ENCODE results near the gene SOBP.
"Not testable (repeated sequence)": the region's sequence is repeated elsewhere in the genome, so short reads cannot be mapped to it uniquely, and the experiment has no call there.

The SOBP gene

DNA sequence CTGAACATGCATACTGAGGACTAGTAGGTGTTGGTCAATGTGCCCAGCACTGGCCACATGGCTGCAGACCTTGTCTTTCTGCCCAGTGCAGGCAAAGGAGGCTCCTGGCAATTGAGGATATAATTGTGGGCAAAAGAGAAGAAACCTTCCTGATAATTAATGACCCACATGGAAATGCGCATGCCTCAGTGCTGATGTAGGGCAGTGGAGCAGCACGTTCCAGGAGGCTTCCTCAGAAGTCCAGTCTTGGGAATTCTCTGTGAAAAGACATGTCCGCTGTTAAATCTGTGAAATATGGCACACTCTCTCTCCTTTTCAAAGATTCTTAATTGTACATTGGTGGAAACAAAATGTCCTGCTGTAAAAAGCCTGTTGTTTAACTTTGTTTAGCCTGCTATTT, 34.7 kb downstream of the SOBP start:
- no peak for DNase-seq

DNA sequence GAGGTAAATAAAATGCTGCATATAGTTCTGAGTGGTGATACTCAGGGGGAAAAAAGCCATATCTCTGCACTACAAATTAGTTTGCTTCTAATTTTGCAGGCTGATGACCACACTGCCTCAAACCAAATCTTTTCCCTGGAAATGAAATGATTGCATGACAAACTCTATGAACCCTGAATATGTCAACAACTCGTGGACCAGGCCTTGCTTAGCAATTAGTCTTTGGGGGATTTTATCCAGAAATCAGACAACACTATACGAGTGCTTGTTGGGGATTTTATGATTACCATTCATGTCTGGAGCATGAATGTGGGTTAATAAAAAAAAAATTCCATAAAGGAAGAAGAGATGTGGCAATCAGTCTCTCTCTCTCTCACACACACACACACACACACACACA, 42.0 kb downstream of the SOBP start:
- no peak for DNase-seq

DNA sequence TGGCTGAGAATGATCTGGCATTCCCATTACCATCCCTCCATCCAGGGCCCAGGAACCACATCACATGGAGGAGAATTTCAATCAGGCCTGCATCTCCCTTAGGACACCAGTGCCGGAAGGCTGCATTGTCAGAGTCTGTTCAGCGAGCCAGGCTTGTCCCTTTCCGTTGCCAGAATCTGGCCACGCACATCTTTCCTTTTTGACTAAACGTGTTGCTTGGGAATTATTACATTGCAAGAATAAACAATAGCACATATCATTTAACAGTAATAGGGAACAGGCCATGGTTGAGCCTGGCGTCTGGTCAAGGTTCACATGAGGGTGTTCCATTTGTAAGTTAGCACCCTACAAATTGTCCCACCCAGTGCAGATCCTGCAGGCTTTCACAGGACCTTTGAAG, 42.8 kb downstream of the SOBP start:
- no peak for DNase-seq

DNA sequence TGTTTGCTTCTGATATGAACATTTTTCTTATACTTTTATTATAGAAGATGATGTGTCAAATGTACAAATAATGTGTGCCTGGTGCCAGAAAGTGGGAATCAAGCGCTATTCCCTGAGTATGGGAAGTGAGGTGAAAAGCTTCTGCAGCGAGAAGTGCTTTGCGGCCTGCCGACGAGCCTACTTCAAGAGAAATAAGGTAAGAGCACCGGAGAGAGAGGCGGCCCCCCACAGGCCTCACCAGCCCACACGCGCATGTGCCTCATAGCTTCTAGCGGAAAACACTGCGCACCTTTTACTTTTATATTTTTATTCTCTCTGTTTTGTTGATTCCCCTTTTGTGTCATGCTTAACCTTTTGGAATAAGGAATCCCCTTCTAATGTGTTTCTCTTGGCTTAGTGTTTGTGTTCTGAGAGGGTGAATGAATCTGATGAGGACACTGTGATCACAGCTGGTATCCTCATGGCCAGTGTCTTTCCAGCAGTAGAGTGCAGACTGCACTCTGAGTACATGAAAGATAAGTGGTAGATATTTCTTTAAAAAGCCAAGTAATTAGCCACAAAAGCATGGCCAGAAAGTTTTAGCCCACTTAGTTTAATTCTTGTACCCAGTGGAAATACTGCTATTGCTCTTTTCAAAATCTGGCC, 43.6 kb downstream of the SOBP start:
- no peak for DNase-seq

DNA sequence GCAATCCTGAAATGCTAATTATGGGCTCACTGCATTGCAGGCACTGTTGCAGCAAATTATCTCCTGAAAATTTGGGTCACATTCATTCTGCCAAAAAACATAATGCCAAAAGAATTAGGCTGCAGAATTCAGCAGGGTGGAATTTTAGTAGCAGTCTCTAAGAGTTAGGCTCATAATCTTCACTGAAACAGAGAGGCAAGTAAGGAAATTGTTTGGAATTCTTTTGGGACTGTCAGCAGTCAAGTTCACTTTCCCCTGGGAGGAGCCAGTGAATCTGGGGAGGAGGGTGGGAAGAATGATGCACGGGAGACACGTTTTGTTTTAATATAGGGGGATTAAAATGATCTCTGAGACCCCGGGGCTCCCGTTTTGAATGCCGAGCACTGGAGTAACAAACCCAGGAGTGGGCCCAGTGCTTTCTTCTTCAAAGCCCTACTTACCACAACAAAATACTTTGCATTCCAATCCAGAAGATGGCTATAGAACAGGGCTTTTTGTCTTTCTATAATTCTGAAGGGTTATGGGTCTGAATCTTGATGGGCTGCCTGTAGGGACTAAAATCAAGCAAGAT, 44.7 kb downstream of the SOBP start:
- peak; percentile 60 for DNase-seq

DNA sequence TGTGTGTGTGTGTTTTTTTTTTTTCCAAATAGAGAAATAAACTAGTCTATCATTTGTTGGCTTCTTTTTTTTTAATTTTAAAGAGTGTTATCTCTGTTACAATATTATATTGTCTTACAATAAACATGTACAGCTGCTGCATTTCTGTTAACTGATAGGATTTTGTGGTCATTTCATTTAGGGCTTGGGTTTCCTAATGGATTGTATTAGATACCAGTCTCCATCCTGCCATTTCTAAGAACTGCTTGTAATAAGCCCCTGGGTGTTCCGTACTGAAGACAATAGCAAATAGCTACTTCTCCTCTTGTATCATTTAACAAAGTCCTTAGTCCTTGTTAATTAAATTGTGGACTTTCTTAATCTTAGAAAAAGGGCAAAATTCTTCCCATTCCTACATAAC, 45.7 kb downstream of the SOBP start:
- no peak for DNase-seq

DNA sequence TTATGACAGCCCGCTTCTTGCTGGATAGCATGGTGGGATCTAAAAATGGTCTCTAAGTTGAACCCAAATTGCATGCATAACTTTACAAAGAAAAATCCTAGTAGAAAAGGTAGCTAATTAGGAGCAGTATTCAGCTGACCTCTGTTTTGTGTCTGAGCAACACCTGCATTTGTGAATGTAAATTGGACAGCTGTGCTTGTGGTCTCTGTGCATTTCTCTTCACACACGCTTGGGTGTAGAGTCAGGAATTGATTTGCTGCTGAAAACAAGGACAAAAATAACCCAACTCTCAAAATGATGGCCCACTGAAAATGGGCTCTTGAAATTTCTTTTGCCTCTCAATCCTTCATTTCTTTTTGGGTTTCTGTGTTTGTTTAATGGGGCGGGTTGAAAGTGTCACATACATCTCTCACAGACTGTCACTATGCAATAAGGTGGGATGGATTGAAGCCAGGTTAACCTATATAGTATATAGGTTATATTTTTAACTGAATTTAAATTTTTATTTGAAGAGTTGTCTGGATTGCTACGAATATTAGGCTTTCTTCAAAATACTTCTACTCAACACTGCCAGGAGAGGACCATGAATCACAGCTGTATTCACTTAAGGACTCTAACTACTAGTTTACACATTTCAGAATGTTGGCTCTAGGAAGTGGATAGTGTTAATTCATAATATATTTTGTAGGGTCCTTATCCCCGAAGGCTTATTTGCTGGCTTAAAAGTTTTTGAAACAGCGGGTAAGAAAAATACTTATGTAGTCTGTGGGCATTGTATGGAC, 46.5 kb downstream of the SOBP start:
- no peak for DNase-seq

DNA sequence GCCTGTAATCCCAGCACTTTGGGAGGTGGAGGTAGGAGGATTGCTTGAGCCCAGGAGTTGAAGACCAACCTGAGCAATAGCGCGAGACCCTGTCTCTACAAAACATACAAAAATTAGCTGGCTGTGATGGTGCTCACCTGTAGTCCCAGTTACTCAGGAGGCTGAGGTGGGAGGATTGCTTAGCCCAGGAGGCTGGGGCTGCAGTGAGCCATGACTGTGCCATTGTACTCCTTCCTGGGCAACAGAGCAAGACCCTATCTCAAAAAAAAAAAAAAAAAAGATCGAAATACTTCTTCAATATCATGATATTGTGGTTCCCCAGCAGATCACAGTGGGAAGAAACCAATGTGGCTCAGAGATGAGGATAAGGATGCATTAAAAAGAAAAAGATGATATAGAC, 47.6 kb downstream of the SOBP start:
- no peak for DNase-seq

DNA sequence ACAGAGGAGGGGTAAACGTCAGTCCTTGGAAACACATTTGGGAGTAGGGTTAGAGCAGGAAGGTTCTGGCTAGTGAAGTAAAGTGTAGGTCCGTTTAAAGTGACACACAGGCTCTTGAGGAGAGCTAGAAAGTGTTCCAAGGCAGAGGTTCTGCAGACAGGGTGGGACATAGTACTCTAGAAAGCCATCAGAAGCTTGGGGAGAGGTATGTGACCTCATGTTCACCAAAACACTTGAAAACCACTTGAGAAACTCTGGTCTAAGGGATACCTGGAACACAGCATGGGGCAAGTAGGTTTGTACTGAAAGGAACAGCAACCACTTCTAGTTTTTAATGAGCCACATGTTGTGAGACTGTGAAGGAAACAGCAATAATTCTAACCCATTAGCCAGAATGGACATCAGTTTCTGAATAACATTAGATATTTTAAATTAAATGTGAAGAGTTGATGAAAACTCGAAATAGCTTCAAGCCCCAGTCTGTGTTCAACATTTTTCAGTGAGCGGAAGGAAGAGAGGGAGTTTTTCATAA, 49.0 kb downstream of the SOBP start:
- no peak for DNase-seq

DNA sequence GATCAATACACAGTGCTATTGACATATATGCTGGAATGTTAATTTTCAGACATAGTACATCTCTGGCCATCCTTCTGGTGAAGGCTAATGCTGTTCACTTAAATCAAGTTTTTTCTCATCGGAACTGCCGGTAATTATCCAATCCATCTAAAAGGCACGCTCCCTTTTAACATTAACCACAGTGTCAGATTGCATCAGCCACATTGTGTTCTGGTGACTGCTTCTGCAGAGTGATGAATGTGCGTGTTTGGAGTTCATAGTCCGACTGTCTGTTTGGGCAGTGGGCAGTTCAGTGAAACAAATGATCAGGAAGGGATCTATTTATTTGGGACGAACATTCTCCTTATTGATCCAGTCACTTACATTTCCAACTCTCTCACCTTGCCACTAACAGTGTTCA, 49.5 kb downstream of the SOBP start:
- peak; percentile 65 for DNase-seq

DNA sequence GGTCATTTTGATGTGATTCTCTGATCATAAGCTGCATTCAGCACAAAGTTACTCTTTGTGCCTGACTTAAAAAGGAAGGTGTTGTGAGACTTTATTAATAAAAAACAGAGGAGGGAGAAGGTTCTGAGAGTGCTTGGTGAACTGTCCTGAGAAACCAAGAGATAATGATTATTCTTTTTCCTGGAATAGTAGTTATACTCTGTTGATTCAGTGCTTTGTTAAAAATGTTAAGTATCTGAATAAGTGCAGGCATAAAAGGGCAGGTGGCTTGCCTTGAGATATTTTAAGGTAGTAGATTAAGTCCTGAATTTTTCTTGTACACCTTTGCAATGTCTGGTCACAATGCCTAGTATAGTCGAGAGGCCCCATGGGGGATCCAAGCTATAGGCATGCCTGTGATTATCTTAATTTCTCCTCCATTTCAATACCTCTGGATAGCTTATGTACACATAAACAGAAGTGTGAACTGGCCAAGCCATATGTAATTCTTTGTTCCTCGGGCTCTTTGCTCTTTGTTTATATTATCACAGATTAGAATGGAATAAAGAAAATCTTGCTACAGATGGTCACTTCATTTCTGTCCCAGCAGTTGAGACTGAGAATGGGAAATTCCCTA, 50.0 kb downstream of the SOBP start:
- no peak for DNase-seq

DNA sequence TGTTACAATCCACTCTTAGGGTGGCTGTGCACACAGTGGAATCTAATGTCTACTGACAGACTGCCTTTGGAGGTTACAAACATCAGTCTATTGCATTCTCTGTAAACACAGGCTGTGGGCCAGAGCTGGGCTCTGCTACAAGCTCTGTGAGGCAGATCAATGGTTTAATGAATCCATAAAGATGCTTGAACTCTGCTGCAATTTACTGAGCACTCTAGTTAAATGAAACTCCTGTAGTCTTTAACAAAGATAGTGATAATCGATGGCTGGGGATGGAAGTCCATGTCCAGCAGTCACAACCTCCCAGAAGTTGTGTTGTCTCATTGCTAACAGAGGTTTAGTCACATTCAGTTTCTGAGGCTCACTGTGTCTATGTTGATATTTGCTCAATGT, 50.5 kb downstream of the SOBP start:
- DNase-seq = no peak

DNA sequence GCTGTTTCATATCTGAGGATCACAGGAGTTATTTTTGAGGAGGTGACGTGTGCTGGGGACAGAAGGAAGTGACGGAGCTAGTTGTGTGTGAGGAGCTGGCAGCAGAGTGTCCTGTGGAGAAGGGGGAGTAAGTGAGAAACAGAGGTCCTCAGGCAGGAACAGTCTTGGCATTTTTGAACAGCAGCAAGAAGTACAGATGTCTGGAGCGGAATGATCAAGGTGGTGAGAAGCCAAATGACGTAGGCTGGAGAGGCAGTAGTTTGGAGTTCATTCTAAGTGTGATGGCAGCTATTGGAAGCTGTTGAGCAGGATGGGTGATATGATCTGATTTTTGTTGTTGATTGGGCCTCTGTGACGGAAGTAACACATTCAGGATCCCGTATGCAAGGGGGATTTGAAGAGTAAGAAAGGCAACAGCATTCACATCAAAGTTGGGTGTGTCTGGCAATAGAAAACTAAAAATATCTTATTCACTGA, 52.3 kb downstream of the SOBP start:
- DNase-seq = no peak

DNA sequence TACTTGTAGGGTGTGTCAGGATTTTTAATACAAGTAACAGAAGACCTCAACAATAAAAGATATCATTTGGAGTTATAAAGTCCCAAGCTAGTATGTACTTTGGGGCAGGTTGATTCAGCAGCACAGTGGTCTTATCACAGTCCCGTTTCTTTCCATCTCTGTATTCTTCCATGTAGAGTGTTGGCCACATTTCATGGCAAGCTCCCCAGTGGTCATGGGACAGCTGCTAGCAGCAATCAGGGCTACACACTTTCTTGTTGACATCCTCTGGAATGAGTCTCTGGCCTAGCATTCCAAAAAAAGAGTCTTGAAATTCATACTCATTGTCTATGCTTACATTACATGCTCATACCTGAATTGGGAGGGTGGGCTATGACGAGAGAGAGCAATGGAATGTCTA, 53.2 kb downstream of the SOBP start:
- DNase-seq = no peak

DNA sequence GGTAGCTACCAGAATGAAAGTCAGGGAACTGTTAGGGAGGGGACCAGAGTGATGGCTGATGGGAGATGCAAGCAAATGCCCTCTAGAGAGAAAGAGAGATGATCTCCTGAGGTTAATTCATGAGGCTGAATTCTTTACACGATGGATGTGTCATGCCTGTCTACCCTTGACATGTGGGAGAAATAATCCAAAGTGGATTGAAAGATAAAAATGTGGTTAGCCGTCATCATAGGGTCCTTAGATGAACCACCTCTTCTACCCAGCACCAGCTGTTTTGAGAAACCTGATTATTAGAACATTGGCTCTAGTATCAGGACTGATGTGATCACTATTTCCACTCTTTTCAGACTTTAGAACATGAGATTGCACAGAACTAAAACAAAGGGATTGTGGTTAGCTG, 53.6 kb downstream of the SOBP start:
- no peak for DNase-seq

DNA sequence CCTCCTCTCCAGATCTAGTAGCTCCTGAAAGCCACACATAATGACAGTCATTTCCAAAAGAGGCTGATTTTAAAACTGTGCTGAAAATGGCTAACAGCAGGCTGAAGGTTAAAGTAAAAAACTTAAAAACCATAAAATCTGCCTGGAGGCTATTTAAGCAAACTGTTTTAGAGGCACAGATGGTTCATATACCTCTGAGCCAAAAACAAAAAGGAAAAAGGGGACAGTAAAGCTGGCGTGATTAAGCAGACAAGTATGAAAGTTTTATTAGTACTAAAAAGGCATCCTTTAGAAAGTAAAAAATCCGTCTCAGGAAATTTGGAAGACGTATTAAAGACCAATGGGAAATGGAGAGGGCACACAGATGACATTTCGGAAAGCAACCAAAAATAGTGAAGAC, 55.8 kb downstream of the SOBP start:
- no peak for DNase-seq

DNA sequence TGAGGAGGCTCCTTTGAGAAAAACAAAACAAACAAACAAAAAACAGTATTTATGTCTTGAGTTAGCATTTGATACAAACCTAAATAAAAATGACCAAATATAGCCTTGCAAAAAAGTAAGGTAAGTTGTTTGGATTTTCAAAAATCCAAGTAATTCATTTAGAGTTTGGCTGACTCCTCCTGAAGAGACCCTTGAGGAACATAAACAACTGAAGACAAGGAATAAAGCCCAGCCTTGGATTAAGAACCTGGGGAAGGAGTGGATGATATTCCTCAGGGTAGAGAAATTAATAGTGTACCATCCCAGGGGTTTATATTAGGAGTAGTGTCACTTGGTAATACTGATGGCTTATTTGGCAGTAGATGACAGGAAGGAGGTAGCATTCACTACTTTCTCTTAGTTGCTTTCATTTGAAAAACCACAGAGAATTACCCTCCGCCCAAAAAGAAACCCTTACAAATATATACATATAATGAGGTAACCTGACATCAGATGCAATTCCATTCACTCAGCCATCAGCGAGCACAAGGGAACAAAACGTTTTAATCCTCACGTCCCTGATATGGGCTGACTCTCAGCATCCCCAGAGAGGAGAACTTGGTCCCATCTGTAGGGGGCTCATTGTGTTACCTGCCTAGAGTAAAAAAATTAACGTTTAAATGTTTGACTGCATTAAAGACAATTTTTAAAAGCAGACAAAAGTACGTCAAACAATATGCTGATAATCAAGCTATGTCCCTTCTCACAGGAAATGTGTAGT, 57.0 kb downstream of the SOBP start:
- no peak for DNase-seq

DNA sequence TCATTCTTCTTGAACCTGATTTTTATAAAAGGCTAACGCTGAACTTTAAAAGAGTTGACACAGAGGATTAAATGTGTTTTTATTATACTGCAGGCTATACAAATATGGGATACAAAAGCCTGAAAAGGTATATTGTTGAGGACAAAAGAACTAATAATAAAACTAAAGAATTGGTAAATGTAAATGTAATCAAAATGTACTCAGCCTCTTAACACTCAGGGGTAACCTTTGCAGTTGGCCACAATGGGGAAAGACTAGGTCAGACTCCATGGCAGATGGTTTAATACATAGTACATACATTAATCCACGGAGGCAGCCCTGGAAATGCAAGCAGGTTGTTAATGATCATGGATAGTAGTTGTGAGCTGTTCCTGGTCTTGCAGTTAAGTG, 57.5 kb downstream of the SOBP start:
- DNase-seq = no peak

DNA sequence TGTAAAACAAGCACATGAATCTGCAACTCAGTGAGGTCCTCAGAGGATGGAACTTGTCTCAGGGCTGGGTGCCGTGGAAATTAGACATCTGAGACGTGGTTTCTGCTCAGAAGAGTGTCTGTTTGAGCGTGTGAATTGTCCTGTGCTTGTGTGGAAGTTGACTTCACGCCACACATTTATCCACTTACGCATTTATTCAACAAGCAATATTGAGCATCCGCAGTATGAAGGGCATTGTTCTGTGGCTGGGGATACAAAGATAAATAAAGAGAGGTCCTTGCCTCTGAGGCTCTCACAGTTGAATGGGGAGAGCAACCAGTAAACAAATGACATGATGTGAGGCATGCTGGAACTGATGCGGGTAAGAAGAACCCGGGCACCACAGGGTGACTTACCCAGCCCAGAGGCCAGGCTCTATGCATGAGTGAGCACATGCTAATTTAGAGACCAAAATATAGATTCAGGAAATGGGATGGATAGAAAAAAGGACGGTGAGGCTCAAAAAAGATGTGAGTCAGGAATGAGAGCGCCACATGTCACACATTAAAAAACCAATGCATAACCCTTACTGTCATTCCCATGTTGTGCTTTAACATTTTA, 60.4 kb downstream of the SOBP start:
- DNase-seq = no peak

DNA sequence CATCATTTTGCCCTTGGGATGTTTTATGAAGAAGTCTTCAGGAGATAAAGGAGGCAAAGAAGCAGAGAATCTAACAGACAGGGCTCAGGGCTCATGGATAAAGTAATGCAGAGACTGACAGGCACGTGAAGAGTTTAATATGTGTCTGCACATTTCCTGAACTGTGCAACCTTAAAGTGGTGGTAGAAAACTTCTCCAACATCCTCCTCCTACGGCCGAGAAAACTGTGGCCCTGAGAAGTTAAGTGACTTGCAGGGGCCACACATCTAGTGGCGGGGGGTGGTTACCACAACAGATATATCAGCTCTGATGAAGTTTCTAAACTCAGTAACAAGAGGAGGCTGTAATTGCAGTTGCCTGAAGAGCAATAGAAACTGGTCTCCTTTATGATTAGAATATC, 61.0 kb downstream of the SOBP start:
- DNase-seq = no peak

DNA sequence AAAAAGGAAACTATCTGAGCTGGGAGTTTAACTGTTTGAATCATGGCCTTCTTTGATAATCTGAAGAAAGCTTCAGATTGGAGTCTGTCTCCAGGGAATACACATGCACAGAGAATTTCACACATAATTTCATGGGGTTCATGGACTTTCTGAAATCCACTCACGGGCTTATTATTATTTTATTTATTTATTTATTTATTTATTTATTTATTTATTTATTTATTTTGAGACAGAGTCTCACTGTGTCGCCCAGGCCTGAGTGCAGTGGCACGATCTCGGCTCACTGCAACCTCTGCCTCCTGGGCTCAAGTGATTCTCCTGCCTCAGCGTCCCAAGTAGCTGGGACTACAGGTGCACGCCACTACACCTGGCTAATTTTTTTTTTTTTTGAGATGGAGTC, 63.2 kb downstream of the SOBP start:
- not testable (repeated sequence) for DNase-seq

DNA sequence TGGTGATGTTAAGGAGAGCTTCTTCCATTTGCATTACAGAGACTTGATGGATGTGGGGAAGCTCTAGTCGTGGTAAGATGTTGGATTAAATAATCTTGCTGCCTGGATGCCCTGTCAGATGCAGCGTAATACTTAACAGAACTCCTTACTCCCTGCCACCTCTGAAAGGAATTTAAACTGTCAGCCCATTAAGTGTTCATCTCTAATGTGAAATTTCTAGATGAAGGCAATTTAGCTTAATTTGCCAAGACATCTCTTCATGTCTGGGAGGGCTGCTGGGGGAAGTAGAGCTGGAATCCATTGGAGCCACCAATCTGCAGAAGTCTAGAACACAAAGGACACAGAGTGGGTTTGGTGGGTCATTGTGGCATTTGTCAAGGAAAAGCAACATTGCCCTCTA, 64.4 kb downstream of the SOBP start:
- no peak for DNase-seq

DNA sequence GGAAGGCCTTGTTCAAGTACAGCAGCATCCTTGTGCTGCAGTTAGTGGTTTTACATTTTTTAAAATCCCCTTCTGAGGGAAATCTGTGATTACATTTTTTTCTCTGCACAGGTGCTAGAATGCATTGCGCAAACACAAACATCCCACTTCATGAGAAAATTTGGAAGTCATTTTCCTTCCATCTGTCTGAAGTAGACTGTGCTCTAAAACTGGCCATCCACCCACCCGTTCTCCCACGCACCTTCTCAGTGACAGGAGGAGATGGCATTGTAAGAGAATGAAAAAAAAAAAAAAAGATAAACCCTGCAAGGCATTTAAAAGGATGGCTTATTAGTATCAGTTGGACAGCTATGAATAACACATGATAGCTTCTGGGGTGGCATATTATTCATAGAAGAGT, 65.0 kb downstream of the SOBP start:
- DNase-seq = no peak
